ENCODE data around the gene AUTS2.

The AUTS2 gene

GRCh38 chr7:70014472-70015177, 416.4 kb downstream of the AUTS2 start:
- H3K4me3 ChIP-seq (ENCODE audit: low read length), result no peak overlapping the region
- TF ChIP-seq, protein P1, sequence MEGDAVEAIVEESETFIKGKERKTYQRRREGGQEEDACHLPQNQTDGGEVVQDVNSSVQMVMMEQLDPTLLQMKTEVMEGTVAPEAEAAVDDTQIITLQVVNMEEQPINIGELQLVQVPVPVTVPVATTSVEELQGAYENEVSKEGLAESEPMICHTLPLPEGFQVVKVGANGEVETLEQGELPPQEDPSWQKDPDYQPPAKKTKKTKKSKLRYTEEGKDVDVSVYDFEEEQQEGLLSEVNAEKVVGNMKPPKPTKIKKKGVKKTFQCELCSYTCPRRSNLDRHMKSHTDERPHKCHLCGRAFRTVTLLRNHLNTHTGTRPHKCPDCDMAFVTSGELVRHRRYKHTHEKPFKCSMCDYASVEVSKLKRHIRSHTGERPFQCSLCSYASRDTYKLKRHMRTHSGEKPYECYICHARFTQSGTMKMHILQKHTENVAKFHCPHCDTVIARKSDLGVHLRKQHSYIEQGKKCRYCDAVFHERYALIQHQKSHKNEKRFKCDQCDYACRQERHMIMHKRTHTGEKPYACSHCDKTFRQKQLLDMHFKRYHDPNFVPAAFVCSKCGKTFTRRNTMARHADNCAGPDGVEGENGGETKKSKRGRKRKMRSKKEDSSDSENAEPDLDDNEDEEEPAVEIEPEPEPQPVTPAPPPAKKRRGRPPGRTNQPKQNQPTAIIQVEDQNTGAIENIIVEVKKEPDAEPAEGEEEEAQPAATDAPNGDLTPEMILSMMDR (conservative IDR thresholded peaks at IDR 0.05; ENCODE audit: low read depth, low read length), result no peak
- DNase-seq (ENCODE audit: low read depth), result no peak

- H3K4me3 ChIP-seq (ENCODE audit: low read length), result no peak overlapping the region
- TF ChIP-seq, protein P1 (conservative IDR thresholded peaks at IDR 0.05; ENCODE audit: low read depth, low read length), result no peak
- DNase-seq (ENCODE audit: low read depth), result no peak
These were observed 417.1 kb downstream of the AUTS2 start for GRCh38 chr7:70015353-70015752.

GRCh38 chr7:70016044-70016770, 417.9 kb downstream of the AUTS2 start:
- DNase-seq (ENCODE audit: low read depth), result no peak
- TF ChIP-seq, protein P1 (conservative IDR thresholded peaks at IDR 0.05; ENCODE audit: low read depth, low read length), result no peak
- no peak overlapping the region for H3K4me3 ChIP-seq (ENCODE audit: low read length)

DNA sequence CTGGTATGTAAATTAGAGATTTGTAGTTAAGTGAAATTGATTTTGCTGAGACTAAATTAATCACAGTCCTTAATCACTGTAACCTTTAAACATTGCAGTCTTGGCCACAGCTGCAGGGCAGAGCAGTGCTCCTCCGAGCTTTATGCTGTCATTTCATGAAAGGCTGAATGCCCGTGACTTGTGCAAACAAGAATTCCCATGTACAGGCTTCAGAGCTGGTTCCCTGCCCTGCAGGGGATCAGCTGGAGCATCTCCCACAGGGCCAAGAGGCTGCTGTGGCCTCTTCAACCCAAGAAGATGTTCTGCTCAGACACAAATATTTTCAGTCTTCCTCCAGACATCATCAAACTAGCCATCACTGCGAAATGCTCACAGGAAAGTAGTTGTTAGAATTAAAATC, 419.1 kb downstream of the AUTS2 start:
- TF ChIP-seq, protein P1 (conservative IDR thresholded peaks at IDR 0.05; ENCODE audit: low read depth, low read length), result no peak
- no peak overlapping the region for H3K4me3 ChIP-seq (ENCODE audit: low read length)
- no peak for DNase-seq (ENCODE audit: low read depth)

DNA sequence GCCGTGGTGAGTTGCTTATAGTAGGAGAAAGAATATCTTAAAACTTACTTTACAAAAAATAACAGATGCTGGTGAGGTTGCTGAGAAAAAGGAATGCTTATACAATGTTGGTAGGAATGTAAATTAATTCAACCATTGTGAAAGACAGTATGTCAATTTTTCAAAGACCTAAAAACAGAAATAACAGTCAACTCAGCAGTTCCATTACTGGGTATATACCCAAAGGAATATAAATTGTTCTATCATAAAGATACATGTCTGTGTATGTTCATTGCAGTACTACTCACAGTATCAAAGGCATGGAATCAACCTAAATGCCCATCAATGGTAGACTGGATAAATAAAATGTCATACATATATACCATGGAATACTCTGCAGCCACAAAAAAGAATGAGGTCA, 420.4 kb downstream of the AUTS2 start:
- H3K4me3 ChIP-seq (ENCODE audit: low read length), result no peak overlapping the region
- DNase-seq (ENCODE audit: low read depth), result no peak
- TF ChIP-seq, protein P1 (conservative IDR thresholded peaks at IDR 0.05; ENCODE audit: low read depth, low read length), result no peak

DNA sequence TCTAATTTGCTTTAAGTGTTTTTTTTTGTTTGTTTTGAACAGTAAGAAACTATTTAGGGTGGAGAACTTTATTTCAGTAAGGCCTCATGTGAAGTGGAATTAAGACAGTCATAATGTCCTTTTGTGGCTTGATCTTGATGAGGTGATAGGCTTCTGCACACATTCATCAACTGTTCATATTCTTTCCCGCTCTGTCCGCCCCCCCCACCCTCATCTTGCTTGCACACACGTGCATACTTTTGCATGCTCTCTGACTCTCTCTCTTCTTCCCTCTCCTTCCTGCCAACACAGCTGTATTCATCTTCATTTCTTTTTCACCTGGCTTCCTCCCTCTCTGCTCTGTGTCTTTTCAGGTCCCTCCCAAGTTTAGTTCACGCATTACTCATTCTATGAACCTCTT, 429.6 kb downstream of the AUTS2 start:
- no peak for DNase-seq (ENCODE audit: low read depth)
- TF ChIP-seq, protein P1 (conservative IDR thresholded peaks at IDR 0.05; ENCODE audit: low read depth, low read length), result no peak

DNA sequence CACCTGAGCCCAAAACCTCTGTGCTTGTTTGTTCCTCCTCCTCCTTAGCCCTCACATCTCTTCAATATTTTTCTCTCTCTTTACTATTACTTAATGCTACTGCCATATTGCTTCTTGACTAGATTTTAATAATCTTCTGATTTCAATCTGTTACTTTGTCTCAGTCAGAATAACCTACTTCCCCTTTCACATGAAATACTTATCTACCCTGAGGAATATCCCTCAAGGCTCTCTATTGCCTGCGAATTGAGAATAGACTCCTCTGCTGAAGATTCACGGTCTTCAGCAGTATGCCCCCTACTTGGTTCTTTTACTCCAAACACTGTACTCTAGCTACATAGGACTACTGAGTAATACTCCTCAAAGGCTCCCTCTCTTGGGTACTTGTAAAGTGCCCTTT, 430.3 kb downstream of the AUTS2 start:
- DNase-seq (ENCODE audit: low read depth), result no peak
- TF ChIP-seq, protein P1 (conservative IDR thresholded peaks at IDR 0.05; ENCODE audit: low read depth, low read length), result no peak

More for the DNA sequence above, 429.6 kb downstream of the AUTS2 start:
- no peak overlapping the region for H3K4me3 ChIP-seq (ENCODE audit: low read length)

More for the DNA sequence above, 430.3 kb downstream of the AUTS2 start:
- no peak overlapping the region for H3K4me3 ChIP-seq (ENCODE audit: low read length)
